Stimulated activated CD4-positive, alpha-beta T cell treated with anti-CD3 and anti-CD28 coated beads, Interleukin-1b, Interleukin-23, amount 100 ng/mL, for 4 hours (primary cell): ENCODE measurements around the gene NDC80.
"Not testable (repeated sequence)": the region's sequence is repeated elsewhere in the genome, so short reads cannot be mapped to it uniquely, and the experiment has no call there.

Experiments
- DNase-seq, 2 donors: peaks; one replicate each; pipeline ENCODE4 v3.0.0-alpha.2; 2020; ENCODE audit warnings: low read depth in 2 of 2

The NDC80 gene

DNA sequence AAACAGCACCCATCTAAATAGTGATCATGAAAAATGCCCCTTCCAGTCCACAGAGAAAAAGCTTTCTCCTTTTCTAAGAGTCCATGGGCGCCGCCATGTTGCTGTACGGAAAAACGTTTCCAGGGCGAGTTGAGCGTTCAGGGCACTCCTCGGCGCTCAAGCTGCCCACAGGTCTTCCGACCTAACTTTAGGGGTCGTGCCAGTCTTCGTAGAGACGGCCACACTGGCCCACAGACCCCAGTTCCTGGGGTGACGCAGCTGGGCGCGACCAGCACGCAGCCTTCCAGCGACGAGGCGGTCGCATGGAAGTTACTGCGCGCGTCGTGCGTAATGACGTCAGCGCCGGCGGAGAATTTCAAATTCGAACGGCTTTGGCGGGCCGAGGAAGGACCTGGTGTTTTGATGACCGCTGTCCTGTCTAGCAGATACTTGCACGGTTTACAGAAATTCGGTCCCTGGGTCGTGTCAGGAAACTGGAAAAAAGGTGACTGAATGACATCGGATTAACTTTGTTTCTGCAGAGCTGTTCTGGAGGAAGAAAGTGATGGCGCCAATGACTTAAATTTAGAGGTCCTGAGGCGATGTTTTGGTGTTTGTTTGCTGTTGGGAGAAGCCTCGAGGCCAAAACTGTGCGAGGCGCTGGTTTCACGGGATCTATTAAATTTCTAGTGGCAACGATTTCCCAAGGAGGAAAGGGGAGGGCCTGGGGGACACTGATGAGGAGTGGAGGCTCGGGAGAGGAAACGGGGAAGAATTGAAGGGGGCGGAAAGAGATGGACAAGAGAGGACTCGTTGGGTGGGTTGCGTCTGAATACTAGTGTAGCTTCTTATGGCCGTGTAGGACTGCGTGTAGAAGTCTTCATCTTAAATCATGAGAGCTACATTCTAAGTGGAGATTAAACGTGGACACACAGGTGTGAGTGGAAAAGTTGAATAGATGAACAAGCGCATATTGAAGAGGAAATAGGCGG lies at the start of gene NDC80, which contains the start of gene METTL4:
NDC80 (plus strand) TSS at position 358 of the 971 bp plus-strand sequence. CDS start 1,429 bp downstream, outside the sequence.
METTL4 (minus strand) TSS at position 306 of the 971 bp plus-strand sequence. CDS start 4,289 bp downstream, outside the sequence.
- peak; percentile 74 to 75 for DNase-seq

DNA sequence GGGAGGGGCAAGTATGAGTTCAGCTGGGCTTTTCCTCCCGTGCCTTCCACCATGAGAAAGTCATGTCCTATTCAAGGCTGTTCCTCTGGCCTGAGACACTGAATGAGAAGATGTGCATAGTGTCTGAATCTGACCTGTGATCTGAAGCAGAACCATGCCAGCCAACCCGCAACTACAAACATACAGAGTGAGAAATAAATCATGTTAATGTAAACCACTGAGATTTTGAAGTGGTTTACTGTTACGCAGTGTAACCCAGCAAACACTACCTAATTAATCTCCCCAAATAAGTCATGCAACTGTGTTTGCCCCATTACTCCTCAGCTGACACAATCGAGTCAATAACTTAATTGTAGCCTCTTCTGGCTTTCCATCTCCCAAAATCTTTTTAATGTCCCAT lies 49.2 kb upstream of the NDC80 start:
- DNase-seq = no peak

DNA sequence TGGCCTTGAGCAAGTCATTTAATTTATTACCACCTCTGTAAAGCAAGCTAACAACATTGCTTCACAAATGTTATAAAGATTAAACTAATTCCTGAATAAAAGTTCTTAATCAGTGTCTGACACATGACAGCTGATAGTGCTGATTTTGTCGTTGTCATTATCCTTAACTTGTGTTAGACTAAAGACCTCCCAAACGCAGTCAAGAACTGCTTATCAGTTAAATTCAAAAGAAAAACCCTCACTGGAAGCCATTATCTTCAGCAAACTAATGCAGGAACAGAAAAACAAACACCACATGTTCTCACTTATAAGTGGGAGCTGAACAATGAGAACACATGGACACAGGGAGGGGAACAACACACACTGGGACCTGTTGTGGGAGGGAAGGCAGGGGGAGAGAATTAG lies 46.6 kb upstream of the NDC80 start:
- not testable (repeated sequence) for DNase-seq

GRCh38 chr18:2526329-2526728 lies 45.0 kb upstream of the NDC80 start:
- DNase-seq = no peak

DNA sequence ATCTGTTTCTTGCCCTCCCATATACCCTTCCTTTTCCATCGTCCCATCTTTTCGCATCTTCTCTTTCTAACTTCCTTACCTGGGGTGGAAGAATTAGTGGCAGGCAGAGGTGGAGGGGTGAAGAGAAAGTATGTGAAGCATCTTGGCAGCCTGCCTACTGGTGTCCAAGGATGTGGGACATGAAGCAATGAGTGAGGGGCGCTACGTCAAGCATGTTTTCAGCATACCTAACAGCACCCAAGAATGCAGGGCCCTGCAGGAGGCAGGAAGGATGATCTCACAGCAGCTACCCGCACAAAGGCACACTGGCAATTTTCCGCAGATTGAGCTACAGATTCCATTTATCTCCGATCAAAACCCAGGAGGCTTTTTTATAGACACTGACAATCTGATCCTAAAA lies 42.2 kb upstream of the NDC80 start:
- DNase-seq = no peak

GRCh38 chr18:2531751-2532150 lies 39.6 kb upstream of the NDC80 start:
- no peak for DNase-seq

DNA sequence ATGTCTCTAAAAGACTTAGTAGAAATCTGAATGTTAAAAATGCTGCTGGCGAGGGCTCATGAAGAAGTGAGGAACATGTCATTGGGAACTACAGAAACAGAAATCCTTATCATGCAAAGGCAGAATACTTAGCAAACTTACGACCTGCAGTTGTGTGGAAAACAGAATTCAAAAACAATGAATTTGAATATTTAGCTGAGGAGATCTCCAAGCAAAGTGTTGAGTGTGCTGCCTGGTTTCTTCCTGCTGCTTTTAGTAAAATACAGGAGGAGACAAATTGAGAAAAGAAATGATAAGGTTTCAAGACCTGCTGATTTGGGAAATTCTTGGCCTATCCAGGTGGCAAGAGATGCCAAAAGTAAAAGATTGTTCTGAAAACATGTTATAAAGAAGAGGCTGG lies 38.6 kb upstream of the NDC80 start:
- DNase-seq = no peak

DNA sequence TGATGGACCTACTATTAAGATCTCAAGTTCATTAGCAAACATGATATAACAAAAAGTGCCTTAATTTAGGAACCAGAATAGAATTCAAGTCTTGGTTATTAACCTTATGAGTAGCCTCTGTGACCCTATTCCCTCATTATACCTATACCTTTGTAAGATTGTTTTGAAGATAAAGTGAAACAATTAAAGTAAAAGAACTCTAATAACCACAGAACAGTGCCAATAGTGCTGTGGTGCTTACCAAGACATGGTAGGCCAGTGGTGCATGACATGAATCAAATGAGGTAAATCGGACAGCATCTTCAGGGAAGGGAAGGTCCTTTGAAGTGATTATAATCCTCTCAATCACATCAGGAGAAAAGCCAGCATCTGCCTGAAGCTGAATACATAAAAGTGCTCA lies 36.5 kb upstream of the NDC80 start:
- DNase-seq = no peak

DNA sequence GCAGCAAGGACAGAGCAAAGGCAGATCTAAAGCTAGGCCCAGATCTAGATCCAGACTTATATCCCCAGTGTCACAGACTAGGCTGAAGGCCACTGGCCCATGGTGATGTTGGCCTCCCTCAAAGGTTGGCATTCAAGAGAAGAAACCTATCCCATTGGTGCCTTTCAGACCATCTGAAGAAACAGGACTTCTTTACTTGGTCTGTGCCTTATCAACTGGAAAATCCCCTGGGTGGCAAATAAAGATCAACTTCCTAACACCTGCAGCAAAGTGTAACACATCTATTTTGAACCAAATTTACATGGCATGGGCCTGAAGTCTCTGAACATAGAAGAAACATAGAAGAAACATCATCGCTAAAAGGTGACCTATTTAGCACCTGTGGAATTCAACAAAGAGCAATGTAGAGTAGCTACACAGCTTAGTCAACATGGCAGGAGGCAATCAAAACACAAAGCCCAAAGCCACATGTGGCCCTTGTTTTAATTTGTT lies 35.9 kb upstream of the NDC80 start:
- DNase-seq = no peak

- no peak for DNase-seq
Measured at GRCh38 chr18:2536063-2536462, 35.3 kb upstream of the NDC80 start.

DNA sequence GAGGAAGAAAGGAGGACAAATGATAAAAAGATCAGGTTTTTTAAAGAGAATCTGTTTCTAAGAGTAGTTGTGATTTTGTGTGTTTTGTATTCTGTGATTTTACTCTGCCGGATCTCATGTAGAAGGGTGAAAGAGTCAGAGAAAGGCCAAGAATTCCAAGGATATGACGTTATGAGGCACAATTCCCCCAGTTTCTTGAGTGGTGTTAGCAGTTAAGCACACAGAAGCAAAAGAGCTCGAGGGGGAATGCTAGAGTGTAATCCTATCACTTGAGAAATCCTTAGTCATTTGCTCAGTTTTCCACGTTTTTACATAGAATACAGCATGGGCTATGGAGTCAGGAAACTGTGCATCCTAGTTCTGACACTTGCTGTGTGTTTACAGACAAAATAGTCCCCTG lies 34.9 kb upstream of the NDC80 start:
- no peak for DNase-seq

GRCh38 chr18:2537296-2537695 lies 34.1 kb upstream of the NDC80 start:
- DNase-seq = no peak

DNA sequence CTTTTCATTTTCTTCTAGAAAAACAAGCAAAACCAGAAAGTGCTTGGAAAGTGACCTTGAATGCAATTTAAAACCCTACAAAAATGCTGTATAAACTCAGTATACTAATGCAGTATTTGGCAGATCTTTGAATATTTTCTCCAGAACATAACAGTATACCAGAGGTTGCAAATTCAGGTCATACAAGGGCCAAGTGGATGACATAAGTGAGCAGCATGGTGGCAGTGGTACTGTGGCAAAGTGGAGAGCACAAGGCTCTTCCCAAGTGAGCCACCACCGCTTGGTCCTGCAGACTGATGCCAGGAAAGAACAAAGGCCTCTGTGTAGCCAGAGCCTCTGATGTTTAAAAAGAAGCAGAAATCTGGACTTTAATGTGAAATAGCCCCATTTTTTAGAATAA lies 33.1 kb upstream of the NDC80 start:
- no peak for DNase-seq

GRCh38 chr18:2538844-2539243 lies 32.5 kb upstream of the NDC80 start:
- DNase-seq = no peak

- DNase-seq = no peak
Measured at GRCh38 chr18:2540575-2540974, 30.8 kb upstream of the NDC80 start.

- not testable (repeated sequence) for DNase-seq
Measured at GRCh38 chr18:2541925-2542563, 29.3 kb upstream of the NDC80 start.

DNA sequence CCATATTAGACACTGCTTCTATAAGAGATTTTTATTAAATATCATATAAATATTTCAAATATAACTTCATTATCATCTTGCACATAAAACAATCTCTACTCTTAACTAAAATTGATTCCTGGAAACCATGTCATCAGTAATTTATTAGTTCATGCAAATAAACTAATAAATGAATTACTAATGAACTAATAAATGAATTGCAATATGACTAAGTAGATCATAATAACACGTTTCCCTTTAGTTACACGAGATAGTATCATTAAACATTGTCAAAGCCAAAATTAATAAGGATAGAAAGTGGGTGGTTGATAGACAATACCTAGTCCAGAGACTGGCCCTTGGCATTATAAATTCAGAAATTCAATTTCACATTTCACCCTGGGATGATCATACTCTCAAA lies 26.2 kb upstream of the NDC80 start:
- no peak for DNase-seq

GRCh38 chr18:2547477-2548087 lies 23.8 kb upstream of the NDC80 start:
- no peak for DNase-seq

DNA sequence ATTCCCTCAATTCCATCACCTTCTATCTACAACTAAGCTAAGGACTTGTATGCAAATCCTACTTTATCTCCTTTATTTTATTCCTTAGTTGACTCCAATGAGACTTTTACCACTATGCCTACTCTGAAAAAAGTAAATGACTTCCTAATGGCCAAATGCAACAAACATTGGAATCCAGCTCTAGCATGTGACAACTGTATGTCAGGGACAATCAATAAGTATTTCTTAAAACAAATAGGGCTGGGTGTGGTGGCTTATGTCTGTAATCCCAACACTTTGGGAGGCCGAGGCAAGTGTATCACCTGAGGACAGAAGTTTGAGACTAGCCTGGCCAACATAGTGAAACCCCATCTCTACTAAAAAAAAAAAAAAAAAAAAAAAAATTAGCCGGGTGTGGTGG lies 21.9 kb upstream of the NDC80 start:
- DNase-seq = no peak

DNA sequence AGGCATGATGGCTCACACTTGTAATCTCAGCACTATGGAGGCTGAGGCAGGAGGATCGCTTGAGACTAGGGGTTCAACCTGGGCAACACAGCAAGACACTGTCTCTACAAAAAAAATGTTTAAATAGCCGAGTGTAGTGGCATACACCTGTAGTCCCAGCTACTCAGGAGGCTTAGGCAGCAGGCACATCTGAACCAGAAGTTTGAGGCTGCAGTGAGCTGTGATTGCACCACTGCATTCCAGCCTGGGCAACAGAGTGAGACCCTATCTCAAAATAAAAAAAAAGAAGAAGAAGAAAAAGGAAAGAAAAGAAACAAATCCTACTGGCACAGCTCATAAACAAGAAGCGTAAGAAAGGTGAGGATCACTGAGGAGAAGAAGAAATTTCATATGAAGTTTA lies 19.9 kb upstream of the NDC80 start:
- no peak for DNase-seq

DNA sequence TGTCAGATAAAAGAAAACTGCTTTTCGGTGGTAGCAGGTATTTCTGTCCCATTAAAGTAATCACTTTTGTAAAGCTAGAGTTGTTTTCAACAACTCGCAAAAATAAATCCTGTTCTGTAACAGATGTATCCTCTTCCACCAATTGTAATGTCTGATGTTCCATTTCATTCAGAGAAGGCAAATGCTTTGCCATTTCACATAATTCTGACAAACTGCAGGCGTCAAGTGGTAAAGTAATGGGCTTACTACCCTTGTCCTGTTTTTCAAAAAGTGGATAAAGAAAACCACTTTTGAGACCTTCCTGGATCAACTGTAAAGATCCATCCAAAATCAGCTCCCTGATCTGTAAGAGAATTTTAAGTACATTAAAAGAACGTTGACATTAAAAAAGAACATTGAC lies 16.7 kb upstream of the NDC80 start:
- no peak for DNase-seq

DNA sequence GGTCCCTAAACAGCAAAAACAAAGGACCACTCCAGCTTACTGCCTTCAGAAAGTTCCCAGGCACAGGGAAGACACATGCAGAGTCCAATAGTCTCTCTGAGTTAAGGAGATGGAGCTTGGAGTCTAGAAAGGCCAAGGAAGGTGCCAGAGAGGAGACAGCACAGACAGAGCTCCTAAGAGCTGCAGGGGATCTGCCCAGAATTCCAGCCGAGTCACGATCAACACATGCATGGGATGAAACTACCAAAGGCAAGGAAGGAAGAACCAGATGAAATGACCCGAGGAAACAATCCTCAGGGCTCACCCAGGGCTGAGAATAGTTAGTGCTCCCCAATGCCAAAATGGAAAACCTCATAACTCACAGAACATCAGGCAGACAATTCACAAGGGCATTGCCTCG lies 15.5 kb upstream of the NDC80 start:
- no peak for DNase-seq
